WTC11 (cell line): ENCODE data around the gene TST. TPM values are rescaled to one million over a fixed set of nuclear protein-coding genes. Genes with fewer than 3 reads are reported as not detected.

Source experiments
- ATAC-seq: fragments of 200-7000 bp; cut with Tn5 transposase; 2 replicates; pipeline ENCODE4 v1.10.0; 2021; ENCODE audit warnings: mild to moderate bottlenecking, moderate library complexity
- CTCF ChIA-PET: fragments of 300-600 bp; sonication (Branson Sonifier 250); formaldehyde crosslinking; loops from one replicate; lab custom pipeline; 2021; ENCODE audit warnings: antibody characterized with exemption; lab: Charles Lee
- POLR2A ChIA-PET: fragments of 350-600 bp; sonication (Branson Sonifier 250); formaldehyde crosslinking; loops from one replicate; lab custom pipeline; 2021; ENCODE audit warnings: antibody characterized with exemption; lab: Charles Lee
- DNase-seq: peaks from one replicate; pipeline ENCODE4 v3.0.0; 2021; ENCODE audit warnings: low spot score
- H3K27ac Mint-ChIP-seq: 2 replicates; pipeline ENCODE4 v1.8.0; 2021; ENCODE audit warnings: mixed read lengths
- H3K27me3 Mint-ChIP-seq: 2 replicates; pipeline ENCODE4 v1.8.0; 2021; ENCODE audit warnings: low read depth, mild to moderate bottlenecking, moderate library complexity, mixed read lengths
- H3K36me3 Mint-ChIP-seq: 2 replicates; pipeline ENCODE4 v1.8.0; 2021; ENCODE audit warnings: mixed read lengths
- H3K4me1 Mint-ChIP-seq: 2 replicates; pipeline ENCODE4 v1.8.0; 2022; ENCODE audit warnings: mixed read lengths
- H3K4me3 Mint-ChIP-seq: 2 replicates; pipeline ENCODE4 v1.8.0; 2021; ENCODE audit warnings: mild to moderate bottlenecking, moderate library complexity, mixed read lengths
- H3K9me3 Mint-ChIP-seq: 2 replicates; pipeline ENCODE4 v1.8.0; 2021; ENCODE audit warnings: mixed read lengths
- CBFB ChIP-seq: sonication (generic); formaldehyde crosslinking; IDR thresholded peaks from 2 replicates; pipeline ENCODE4 v1.8.1; 2022; ENCODE audit warnings: mild to moderate bottlenecking, low read depth, missing genetic modification reagents
- CREB1 ChIP-seq: sonication (generic); formaldehyde crosslinking; IDR thresholded peaks from 2 replicates; pipeline ENCODE4 v1.8.0; 2023; ENCODE audit warnings: mild to moderate bottlenecking, missing genetic modification reagents
- GABPB1 ChIP-seq: sonication (generic); formaldehyde crosslinking; IDR thresholded peaks from 2 replicates; pipeline ENCODE4 v1.8.1; 2023; ENCODE audit warnings: mild to moderate bottlenecking, missing genetic modification reagents
- ZNF121 ChIP-seq: sonication (generic); formaldehyde crosslinking; IDR thresholded peaks from 2 replicates; pipeline ENCODE4 v1.8.0; 2023; ENCODE audit warnings: missing genetic modification reagents
- ZNF219 ChIP-seq: sonication (generic); formaldehyde crosslinking; IDR thresholded peaks from 2 replicates; pipeline ENCODE4 v1.8.0; 2023; ENCODE audit warnings: missing genetic modification reagents, mild to moderate bottlenecking, borderline replicate concordance
- ZNF317 ChIP-seq: sonication (generic); formaldehyde crosslinking; IDR thresholded peaks from 2 replicates; pipeline ENCODE4 v1.8.1; 2023; ENCODE audit warnings: low read depth, mild to moderate bottlenecking, moderate library complexity, missing genetic modification reagents, borderline replicate concordance
- total RNA-seq: library from RNA; stranded (reverse); gene quantifications from 3 replicates; pipeline ENCODE4 v1.2.3, GENCODE V29; 2021
- TF ChIP-seq, protein P1 (sequence below): sonication (generic); formaldehyde crosslinking; IDR thresholded peaks from 2 replicates; pipeline ENCODE4 v1.8.0; 2022; ENCODE audit warnings: missing genetic modification reagents
- TF ChIP-seq, protein P2 (sequence below): fragments of 250-450 bp; sonication (Bioruptor Pico); IDR thresholded peaks from 2 replicates; pipeline ENCODE4 v1.9.0; 2021; ENCODE audit warnings: mild to moderate bottlenecking
- TF ChIP-seq, protein P3 (sequence below): fragments of 250-450 bp; sonication (Bioruptor Pico); IDR thresholded peaks from 2 replicates; pipeline ENCODE4 v1.9.0; 2021; ENCODE audit warnings: mild to moderate bottlenecking, borderline replicate concordance
- TF ChIP-seq, protein P4 (sequence below): fragments of 250-450 bp; sonication (Bioruptor Pico); conservative IDR thresholded peaks from 2 replicates; pipeline ENCODE4 v1.9.0; 2021; ENCODE audit warnings: mild to moderate bottlenecking
- TF ChIP-seq, protein P5 (sequence below): sonication (generic); formaldehyde crosslinking; IDR thresholded peaks from 2 replicates; pipeline ENCODE4 v1.8.0; 2023; ENCODE audit warnings: missing genetic modification reagents
- TF ChIP-seq, protein P6 (sequence below): sonication (generic); formaldehyde crosslinking; IDR thresholded peaks from 2 replicates; pipeline ENCODE4 v1.8.0; 2023; ENCODE audit warnings: missing genetic modification reagents, mild to moderate bottlenecking, borderline replicate concordance
- TF ChIP-seq, protein P7 (sequence below): sonication (generic); formaldehyde crosslinking; conservative IDR thresholded peaks from 2 replicates; pipeline ENCODE4 v1.8.1; 2022; ENCODE audit warnings: mild to moderate bottlenecking, missing genetic modification reagents
- TF ChIP-seq, protein P8 (sequence below): sonication (generic); formaldehyde crosslinking; IDR thresholded peaks from 2 replicates; pipeline ENCODE4 v1.8.1; 2023; ENCODE audit warnings: mild to moderate bottlenecking, missing genetic modification reagents, borderline replicate concordance

The TST gene
- total RNA-seq, 1 experiment from 2014 or later, result 24.4 TPM

DNA sequence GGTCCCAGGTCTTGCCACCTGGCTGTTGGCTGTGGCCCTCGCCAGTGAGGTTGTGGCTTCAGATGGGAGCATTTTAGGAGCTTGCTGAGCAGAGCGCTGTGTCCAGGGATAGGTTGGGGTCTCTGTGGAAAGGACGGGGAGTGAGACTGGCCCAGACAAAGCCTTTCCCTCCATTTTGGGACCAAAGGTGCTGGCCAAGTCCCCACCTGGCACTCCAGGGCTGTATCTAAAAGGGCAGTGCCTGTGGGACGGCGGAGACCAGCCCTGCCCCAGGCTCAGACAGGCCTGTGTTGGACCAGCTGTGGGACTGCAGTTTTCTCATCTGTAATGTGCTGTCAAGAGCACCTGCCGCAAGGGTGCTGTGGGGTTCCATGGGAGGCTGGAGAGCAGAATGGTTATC is 27.3 kb upstream of the TST start:
- H3K27me3 Mint-ChIP-seq, result peaks cover 15% of the 10 kb centered on the region
- peaks cover 9% of the 10 kb centered on the region; the same call in 1 of the 2 replicates for H3K4me1 Mint-ChIP-seq
- POLR2A ChIA-PET, result no interaction called here
- CTCF ChIA-PET, result interaction anchor here (0.5 to 3.2 kb wide), 49 partner anchors 8 to 597 kb away, joined by 3 to 21 read pairs (median 4); partner anchors contain the start of genes IL2RB, MPST and TST
- no peaks in the 10 kb centered on the region for H3K36me3 Mint-ChIP-seq
- no peak overlapping the region for H3K4me3 Mint-ChIP-seq
- no peak for DNase-seq
- H3K27ac Mint-ChIP-seq, result no peak overlapping the region
- H3K9me3 Mint-ChIP-seq, result no peaks in the 10 kb centered on the region
- ATAC-seq, result no peak
- TF ChIP-seq, protein P1, sequence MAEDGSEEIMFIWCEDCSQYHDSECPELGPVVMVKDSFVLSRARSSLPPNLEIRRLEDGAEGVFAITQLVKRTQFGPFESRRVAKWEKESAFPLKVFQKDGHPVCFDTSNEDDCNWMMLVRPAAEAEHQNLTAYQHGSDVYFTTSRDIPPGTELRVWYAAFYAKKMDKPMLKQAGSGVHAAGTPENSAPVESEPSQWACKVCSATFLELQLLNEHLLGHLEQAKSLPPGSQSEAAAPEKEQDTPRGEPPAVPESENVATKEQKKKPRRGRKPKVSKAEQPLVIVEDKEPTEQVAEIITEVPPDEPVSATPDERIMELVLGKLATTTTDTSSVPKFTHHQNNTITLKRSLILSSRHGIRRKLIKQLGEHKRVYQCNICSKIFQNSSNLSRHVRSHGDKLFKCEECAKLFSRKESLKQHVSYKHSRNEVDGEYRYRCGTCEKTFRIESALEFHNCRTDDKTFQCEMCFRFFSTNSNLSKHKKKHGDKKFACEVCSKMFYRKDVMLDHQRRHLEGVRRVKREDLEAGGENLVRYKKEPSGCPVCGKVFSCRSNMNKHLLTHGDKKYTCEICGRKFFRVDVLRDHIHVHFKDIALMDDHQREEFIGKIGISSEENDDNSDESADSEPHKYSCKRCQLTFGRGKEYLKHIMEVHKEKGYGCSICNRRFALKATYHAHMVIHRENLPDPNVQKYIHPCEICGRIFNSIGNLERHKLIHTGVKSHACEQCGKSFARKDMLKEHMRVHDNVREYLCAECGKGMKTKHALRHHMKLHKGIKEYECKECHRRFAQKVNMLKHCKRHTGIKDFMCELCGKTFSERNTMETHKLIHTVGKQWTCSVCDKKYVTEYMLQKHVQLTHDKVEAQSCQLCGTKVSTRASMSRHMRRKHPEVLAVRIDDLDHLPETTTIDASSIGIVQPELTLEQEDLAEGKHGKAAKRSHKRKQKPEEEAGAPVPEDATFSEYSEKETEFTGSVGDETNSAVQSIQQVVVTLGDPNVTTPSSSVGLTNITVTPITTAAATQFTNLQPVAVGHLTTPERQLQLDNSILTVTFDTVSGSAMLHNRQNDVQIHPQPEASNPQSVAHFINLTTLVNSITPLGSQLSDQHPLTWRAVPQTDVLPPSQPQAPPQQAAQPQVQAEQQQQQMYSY, result no peak
- TF ChIP-seq, protein P2, sequence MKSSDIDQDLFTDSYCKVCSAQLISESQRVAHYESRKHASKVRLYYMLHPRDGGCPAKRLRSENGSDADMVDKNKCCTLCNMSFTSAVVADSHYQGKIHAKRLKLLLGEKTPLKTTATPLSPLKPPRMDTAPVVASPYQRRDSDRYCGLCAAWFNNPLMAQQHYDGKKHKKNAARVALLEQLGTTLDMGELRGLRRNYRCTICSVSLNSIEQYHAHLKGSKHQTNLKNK (CRISPR knock-in tag), result no peak
- TF ChIP-seq, protein P3, sequence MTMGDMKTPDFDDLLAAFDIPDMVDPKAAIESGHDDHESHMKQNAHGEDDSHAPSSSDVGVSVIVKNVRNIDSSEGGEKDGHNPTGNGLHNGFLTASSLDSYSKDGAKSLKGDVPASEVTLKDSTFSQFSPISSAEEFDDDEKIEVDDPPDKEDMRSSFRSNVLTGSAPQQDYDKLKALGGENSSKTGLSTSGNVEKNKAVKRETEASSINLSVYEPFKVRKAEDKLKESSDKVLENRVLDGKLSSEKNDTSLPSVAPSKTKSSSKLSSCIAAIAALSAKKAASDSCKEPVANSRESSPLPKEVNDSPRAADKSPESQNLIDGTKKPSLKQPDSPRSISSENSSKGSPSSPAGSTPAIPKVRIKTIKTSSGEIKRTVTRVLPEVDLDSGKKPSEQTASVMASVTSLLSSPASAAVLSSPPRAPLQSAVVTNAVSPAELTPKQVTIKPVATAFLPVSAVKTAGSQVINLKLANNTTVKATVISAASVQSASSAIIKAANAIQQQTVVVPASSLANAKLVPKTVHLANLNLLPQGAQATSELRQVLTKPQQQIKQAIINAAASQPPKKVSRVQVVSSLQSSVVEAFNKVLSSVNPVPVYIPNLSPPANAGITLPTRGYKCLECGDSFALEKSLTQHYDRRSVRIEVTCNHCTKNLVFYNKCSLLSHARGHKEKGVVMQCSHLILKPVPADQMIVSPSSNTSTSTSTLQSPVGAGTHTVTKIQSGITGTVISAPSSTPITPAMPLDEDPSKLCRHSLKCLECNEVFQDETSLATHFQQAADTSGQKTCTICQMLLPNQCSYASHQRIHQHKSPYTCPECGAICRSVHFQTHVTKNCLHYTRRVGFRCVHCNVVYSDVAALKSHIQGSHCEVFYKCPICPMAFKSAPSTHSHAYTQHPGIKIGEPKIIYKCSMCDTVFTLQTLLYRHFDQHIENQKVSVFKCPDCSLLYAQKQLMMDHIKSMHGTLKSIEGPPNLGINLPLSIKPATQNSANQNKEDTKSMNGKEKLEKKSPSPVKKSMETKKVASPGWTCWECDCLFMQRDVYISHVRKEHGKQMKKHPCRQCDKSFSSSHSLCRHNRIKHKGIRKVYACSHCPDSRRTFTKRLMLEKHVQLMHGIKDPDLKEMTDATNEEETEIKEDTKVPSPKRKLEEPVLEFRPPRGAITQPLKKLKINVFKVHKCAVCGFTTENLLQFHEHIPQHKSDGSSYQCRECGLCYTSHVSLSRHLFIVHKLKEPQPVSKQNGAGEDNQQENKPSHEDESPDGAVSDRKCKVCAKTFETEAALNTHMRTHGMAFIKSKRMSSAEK (CRISPR knock-in tag), result no peak
- TF ChIP-seq, protein P4, sequence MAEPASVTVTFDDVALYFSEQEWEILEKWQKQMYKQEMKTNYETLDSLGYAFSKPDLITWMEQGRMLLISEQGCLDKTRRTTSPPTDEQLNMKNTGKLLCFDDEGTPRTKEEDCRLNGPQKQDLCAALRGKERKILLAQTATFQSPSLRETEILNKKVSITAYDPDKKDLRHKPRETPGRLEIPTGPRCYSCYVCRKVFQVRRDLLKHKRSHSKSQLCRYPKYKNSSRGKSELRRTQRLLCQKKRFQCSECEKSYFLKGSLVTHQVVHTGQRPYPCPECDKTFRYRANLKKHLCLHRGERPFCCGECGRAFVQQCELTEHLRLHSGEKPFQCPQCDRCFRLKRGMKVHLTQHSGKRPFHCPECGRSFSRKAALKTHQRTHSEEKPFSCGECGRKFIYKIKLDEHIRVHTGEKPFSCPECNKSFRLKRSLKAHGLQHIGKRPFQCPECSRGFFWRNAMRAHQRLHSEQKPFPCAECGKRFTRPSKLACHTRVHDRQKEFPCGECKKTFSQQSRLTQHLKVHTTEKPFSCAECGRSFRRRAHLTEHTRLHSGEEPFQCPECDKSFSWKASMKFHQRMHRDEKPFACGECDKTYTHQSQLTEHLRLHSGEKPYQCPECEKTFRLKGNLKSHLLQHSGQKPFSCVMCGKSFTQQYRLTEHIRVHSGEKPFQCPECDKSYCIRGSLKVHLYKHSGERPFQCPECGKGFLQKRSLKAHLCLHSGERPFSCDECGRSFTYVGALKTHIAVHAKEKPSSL, result no peak
- TF ChIP-seq ZNF121 (CRISPR knock-in tag) (no peak), CBFB (CRISPR knock-in tag) (no peak), ZNF219 (CRISPR knock-in tag) (no peak), GABPB1 (no peak), ZNF317 (CRISPR knock-in tag) (no peak), CREB1 (CRISPR knock-in tag) (no peak)
- TF ChIP-seq, protein P5, sequence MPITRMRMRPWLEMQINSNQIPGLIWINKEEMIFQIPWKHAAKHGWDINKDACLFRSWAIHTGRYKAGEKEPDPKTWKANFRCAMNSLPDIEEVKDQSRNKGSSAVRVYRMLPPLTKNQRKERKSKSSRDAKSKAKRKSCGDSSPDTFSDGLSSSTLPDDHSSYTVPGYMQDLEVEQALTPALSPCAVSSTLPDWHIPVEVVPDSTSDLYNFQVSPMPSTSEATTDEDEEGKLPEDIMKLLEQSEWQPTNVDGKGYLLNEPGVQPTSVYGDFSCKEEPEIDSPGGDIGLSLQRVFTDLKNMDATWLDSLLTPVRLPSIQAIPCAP (CRISPR knock-in tag), result no peak
- TF ChIP-seq, protein P6, sequence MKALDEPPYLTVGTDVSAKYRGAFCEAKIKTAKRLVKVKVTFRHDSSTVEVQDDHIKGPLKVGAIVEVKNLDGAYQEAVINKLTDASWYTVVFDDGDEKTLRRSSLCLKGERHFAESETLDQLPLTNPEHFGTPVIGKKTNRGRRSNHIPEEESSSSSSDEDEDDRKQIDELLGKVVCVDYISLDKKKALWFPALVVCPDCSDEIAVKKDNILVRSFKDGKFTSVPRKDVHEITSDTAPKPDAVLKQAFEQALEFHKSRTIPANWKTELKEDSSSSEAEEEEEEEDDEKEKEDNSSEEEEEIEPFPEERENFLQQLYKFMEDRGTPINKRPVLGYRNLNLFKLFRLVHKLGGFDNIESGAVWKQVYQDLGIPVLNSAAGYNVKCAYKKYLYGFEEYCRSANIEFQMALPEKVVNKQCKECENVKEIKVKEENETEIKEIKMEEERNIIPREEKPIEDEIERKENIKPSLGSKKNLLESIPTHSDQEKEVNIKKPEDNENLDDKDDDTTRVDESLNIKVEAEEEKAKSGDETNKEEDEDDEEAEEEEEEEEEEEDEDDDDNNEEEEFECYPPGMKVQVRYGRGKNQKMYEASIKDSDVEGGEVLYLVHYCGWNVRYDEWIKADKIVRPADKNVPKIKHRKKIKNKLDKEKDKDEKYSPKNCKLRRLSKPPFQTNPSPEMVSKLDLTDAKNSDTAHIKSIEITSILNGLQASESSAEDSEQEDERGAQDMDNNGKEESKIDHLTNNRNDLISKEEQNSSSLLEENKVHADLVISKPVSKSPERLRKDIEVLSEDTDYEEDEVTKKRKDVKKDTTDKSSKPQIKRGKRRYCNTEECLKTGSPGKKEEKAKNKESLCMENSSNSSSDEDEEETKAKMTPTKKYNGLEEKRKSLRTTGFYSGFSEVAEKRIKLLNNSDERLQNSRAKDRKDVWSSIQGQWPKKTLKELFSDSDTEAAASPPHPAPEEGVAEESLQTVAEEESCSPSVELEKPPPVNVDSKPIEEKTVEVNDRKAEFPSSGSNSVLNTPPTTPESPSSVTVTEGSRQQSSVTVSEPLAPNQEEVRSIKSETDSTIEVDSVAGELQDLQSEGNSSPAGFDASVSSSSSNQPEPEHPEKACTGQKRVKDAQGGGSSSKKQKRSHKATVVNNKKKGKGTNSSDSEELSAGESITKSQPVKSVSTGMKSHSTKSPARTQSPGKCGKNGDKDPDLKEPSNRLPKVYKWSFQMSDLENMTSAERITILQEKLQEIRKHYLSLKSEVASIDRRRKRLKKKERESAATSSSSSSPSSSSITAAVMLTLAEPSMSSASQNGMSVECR, result no peak
- TF ChIP-seq, protein P7, sequence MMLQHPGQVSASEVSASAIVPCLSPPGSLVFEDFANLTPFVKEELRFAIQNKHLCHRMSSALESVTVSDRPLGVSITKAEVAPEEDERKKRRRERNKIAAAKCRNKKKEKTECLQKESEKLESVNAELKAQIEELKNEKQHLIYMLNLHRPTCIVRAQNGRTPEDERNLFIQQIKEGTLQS (CRISPR knock-in tag), result no peak
- TF ChIP-seq, protein P8, sequence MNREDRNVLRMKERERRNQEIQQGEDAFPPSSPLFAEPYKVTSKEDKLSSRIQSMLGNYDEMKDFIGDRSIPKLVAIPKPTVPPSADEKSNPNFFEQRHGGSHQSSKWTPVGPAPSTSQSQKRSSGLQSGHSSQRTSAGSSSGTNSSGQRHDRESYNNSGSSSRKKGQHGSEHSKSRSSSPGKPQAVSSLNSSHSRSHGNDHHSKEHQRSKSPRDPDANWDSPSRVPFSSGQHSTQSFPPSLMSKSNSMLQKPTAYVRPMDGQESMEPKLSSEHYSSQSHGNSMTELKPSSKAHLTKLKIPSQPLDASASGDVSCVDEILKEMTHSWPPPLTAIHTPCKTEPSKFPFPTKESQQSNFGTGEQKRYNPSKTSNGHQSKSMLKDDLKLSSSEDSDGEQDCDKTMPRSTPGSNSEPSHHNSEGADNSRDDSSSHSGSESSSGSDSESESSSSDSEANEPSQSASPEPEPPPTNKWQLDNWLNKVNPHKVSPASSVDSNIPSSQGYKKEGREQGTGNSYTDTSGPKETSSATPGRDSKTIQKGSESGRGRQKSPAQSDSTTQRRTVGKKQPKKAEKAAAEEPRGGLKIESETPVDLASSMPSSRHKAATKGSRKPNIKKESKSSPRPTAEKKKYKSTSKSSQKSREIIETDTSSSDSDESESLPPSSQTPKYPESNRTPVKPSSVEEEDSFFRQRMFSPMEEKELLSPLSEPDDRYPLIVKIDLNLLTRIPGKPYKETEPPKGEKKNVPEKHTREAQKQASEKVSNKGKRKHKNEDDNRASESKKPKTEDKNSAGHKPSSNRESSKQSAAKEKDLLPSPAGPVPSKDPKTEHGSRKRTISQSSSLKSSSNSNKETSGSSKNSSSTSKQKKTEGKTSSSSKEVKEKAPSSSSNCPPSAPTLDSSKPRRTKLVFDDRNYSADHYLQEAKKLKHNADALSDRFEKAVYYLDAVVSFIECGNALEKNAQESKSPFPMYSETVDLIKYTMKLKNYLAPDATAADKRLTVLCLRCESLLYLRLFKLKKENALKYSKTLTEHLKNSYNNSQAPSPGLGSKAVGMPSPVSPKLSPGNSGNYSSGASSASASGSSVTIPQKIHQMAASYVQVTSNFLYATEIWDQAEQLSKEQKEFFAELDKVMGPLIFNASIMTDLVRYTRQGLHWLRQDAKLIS, result no peak
